Activated CD8-positive, alpha-beta memory T cell treated with anti-CD3 and anti-CD28 coated beads, Interleukin-2, amount 50 U/mL, for 24 hours (primary cell): ENCODE results near the gene SMIM7.
"Not testable (repeated sequence)": the region's sequence is repeated elsewhere in the genome, so short reads cannot be mapped to it uniquely, and the experiment has no call there.

Source experiments
- DNase-seq: peaks from one replicate; pipeline ENCODE4 v3.0.0-alpha.2; 2020; ENCODE audit errors: extremely low read depth

Gene SMIM7

GRCh38 chr19:16654627-16655026 is 5.3 kb downstream of the SMIM7 start:
- no peak for DNase-seq

- DNase-seq, result no peak
Measured at GRCh38 chr19:16654140-16654539, 5.8 kb downstream of the SMIM7 start.

GRCh38 chr19:16652854-16653253 is 7.1 kb downstream of the SMIM7 start:
- no peak for DNase-seq

GRCh38 chr19:16651421-16652188 is 8.3 kb downstream of the SMIM7 start:
- DNase-seq, result not testable (repeated sequence)

- DNase-seq, result no peak
Measured at GRCh38 chr19:16650821-16651220, 9.1 kb downstream of the SMIM7 start.

GRCh38 chr19:16649734-16650133 is 10.2 kb downstream of the SMIM7 start:
- no peak for DNase-seq

- DNase-seq, result no peak
Measured at GRCh38 chr19:16645140-16645539, 14.8 kb downstream of the SMIM7 start.

- DNase-seq, result no peak
Measured at GRCh38 chr19:16641695-16642094, 18.2 kb downstream of the SMIM7 start.

- DNase-seq, result no peak
Measured at GRCh38 chr19:16640951-16641350, 19.0 kb downstream of the SMIM7 start.

GRCh38 chr19:16638666-16639065 is 21.3 kb downstream of the SMIM7 start:
- DNase-seq, result no peak

GRCh38 chr19:16637535-16637934 is 22.4 kb downstream of the SMIM7 start:
- DNase-seq, result no peak

GRCh38 chr19:16631465-16631864 is 28.5 kb downstream of the SMIM7 start:
- DNase-seq, result no peak

- DNase-seq, result no peak
Measured at GRCh38 chr19:16628984-16629691, 30.8 kb downstream of the SMIM7 start.

GRCh38 chr19:16628183-16628983 is 31.6 kb downstream of the SMIM7 start, which contains the start of gene MED26:
MED26 (minus strand) TSS chr19:16628204; CDS start chr19:16627943, 261 bp downstream.
- DNase-seq, result peak; percentile 77

- DNase-seq, result no peak
Measured at GRCh38 chr19:16627928-16628182, 32.1 kb downstream of the SMIM7 start.

GRCh38 chr19:16627193-16627927 is 32.6 kb downstream of the SMIM7 start:
- no peak for DNase-seq

- no peak for DNase-seq
Measured at GRCh38 chr19:16626796-16627192, 33.1 kb downstream of the SMIM7 start.

GRCh38 chr19:16625163-16625958 is 34.6 kb downstream of the SMIM7 start:
- no peak for DNase-seq

GRCh38 chr19:16624236-16624635 is 35.7 kb downstream of the SMIM7 start:
- DNase-seq, result no peak

GRCh38 chr19:16623576-16623975 is 36.4 kb downstream of the SMIM7 start:
- no peak for DNase-seq

- DNase-seq, result no peak
Measured at GRCh38 chr19:16623066-16623465, 36.9 kb downstream of the SMIM7 start.
